Fibroblast of lung (primary cell): ENCODE results near the gene COL25A1.

Source experiments
- CTCF ChIP-seq, 2 donors: IDR thresholded peaks in 1 of 2; conservative IDR thresholded peaks in 1 of 2; 1 replicate in 1 of 2; 2 replicates in 1 of 2; pipeline ENCODE4 v1.5.1; 2011 to 2012; ENCODE audit warnings: low read length in 2 of 2, control low read depth in 1 of 2, inconsistent platforms in 1 of 2, low read depth in 1 of 2, mild to moderate bottlenecking in 1 of 2
- EZH2 ChIP-seq: IDR thresholded peaks from 2 replicates; pipeline ENCODE4 v1.5.1; 2012; ENCODE audit warnings: low read length, control low read depth, mild to moderate bottlenecking; ENCODE audit errors: missing control alignments

DNA sequence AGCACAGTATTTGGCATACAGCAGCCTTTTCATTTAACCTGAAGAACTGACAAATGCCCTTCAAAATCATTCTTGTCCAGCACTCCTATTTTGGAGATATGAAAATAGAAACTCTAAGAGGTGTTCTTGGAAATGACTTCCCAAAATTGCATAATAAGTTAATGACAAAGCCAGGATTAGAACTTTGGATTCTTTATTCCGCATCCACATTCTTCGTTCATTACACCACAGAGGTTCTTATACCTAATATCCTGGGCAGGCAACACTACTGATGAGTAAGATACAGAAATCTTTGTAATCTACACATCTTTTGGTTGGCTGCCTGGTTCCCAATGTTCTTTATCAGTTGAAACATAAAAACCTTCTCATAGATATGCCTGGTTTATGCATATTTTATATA, 5.9 kb downstream of the COL25A1 start:
- TF ChIP-seq EZH2 (no peak), CTCF (conservative IDR thresholded peaks at IDR 0.05 in 1 of 2, IDR thresholded peaks at IDR 0.05 in 1 of 2; ENCODE audit: low read depth in 1 of 2, low read length in 2 of 2) (no peak)
